C4-2B (cell line): ENCODE results near the gene RYR3.

Experiments
- H3K27ac ChIP-seq: fragments of 450-650 bp; 2 replicates; pipeline ENCODE4 v1.5.1; 2017
- ZFX ChIP-seq: fragments of 450-650 bp; IDR thresholded peaks from 2 replicates; pipeline ENCODE4 v1.6.1; 2017
- TF ChIP-seq, protein P1 (sequence below): fragments of 450-650 bp; conservative IDR thresholded peaks from 2 replicates; pipeline ENCODE4 v1.5.1; 2017; ENCODE audit warnings: mild to moderate bottlenecking

RYR3 gene

DNA sequence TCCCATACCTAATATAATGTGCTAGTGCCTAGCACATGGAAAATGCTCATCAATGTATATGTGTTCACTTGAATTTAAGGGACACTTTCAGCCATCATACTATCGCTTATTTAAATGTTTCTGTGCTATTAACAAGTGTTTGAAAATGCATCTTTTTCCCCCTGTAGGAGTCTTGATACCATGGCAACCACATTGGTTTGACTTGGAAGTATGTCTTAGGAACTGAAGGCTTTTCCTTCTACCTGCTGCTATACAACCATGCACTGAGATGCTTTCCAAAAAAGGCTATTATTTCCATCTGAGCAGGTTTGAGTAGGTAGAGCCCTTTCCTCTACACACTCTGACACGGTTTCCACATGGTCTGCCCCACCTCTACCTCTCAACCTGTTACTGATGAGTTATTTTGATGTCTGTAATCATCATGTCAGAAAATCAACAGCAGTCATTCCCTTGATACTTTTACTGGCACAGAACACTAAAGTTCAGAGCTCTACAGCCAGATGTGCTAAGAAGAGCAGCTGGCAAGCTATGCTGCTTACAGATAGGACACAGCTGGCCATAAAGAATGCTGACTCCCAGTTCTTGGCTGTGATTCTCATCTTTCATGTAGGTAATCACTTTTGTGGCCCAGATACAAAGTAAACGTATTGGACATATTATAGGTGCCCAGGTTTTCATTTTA, 59.3 kb downstream of the RYR3 start:
- no peak overlapping the region for H3K27ac ChIP-seq

DNA sequence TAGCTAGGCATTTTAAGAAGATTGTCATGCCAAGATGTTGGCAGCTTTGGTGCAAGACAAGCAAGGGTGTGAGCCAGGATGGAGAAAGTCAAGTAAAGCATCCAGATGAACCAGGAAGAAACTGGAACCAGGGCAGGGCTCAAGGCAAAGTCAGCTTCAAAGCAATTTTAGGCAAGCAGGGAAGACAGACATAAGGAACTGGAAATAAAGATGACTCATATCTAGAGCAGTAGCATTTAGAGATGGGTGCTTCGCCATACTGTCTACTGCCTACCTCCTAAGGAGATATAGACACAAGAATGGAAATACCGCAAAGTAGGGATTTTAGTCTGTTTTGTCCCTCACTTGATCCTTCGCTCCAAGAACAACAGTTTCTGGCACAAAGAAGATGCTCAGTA, 59.9 kb downstream of the RYR3 start:
- TF ChIP-seq ZFX = no peak
- TF ChIP-seq, protein P1, sequence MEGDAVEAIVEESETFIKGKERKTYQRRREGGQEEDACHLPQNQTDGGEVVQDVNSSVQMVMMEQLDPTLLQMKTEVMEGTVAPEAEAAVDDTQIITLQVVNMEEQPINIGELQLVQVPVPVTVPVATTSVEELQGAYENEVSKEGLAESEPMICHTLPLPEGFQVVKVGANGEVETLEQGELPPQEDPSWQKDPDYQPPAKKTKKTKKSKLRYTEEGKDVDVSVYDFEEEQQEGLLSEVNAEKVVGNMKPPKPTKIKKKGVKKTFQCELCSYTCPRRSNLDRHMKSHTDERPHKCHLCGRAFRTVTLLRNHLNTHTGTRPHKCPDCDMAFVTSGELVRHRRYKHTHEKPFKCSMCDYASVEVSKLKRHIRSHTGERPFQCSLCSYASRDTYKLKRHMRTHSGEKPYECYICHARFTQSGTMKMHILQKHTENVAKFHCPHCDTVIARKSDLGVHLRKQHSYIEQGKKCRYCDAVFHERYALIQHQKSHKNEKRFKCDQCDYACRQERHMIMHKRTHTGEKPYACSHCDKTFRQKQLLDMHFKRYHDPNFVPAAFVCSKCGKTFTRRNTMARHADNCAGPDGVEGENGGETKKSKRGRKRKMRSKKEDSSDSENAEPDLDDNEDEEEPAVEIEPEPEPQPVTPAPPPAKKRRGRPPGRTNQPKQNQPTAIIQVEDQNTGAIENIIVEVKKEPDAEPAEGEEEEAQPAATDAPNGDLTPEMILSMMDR = no peak
- H3K27ac ChIP-seq = no peak overlapping the region

More for the DNA sequence above, 59.3 kb downstream of the RYR3 start:
- no peak for TF ChIP-seq ZFX
- TF ChIP-seq, protein P1 = no peak

DNA sequence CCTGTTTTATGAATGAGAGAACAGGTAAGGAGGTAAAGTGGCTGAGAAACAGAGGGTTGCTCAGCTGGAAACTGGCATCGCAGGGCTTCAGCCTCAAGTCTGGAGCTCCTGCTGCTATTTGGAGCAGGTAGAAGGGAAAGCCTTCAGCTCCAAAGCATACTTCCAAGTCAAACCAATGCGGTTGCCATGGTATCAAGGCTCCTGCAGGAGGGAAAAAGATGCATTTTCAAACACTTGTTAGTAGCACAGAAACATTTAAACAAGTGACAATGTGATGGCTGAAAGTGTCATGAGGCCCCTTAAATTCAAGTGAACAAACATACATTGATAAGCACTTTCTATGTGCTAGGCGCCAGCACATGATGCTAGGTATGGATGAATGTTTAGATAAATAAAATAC, 60.4 kb downstream of the RYR3 start:
- H3K27ac ChIP-seq = no peak overlapping the region
- TF ChIP-seq, protein P1 = no peak
- TF ChIP-seq ZFX = no peak

DNA sequence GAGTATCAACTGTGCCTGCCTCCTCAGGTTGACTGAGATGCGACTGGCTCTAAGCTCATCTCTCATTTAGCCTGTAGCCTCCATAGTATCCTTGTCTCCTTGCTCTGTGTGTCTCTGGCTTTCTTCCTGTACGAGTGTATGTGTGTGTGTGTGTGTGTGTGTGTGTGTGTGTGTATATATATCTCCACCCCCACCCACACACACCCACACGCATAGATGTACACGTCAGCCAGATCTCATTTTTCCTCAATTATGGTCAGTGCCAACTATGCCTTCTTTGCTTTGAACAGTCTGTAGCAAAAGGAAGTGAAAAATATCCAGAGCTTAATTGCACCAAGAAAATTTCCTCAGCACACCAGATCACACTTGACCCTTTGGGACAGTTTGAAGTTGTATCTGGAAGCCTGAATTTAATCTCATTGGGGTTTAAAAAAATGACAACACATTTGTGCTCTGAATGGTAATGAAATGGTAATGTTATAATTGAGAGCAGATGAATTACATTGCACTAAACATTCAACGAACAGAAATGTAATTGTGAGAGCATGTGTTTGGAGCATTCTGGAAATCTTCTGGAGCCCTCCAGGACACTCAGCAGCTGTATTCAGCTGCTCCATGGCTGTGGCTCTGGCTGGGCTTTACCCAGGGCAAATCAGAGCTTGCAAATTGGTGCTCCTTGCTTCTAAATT, 63.6 kb downstream of the RYR3 start:
- TF ChIP-seq, protein P1 = no peak
- TF ChIP-seq ZFX = no peak
- no peak overlapping the region for H3K27ac ChIP-seq

DNA sequence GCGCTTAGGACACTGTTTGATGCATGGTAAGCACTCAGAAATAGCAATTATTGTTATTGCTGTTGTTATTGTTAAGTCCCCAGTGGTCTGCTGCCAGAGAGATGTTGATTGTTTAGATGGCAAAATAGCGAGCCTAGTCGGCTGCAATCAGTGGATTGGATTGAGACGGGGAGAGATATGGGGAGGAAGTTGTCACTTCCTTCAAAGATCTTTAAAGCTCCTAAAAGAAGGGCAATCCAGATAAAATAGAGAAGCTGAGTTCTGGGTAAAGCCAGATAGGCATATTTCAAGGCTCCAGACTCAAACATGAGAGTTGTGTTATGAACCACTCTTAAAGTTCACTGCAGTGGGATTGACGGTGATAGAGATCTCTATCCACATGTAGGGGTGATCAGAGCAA, 64.5 kb downstream of the RYR3 start:
- no peak for TF ChIP-seq ZFX
- TF ChIP-seq, protein P1 = no peak
- no peak overlapping the region for H3K27ac ChIP-seq

DNA sequence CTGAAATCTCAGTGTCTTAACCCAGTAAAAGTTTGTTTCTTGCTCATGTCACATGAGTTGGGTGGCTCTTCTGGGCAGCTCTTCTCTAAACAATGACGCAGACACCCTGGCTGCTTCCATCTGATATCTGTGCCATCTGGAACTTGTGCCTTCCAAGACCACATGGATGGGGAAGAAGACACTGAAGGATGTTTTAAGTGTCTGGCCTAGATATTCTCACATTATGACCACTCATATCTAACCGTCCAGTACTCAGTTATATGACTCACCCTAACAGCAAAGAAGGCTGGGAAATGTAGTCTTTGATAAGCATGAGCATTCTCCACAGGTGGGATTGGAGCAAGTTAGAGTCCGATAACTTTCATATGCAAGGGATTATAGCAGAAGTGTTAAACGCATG, 66.4 kb downstream of the RYR3 start:
- no peak overlapping the region for H3K27ac ChIP-seq
- TF ChIP-seq ZFX = no peak
- TF ChIP-seq, protein P1 = no peak

DNA sequence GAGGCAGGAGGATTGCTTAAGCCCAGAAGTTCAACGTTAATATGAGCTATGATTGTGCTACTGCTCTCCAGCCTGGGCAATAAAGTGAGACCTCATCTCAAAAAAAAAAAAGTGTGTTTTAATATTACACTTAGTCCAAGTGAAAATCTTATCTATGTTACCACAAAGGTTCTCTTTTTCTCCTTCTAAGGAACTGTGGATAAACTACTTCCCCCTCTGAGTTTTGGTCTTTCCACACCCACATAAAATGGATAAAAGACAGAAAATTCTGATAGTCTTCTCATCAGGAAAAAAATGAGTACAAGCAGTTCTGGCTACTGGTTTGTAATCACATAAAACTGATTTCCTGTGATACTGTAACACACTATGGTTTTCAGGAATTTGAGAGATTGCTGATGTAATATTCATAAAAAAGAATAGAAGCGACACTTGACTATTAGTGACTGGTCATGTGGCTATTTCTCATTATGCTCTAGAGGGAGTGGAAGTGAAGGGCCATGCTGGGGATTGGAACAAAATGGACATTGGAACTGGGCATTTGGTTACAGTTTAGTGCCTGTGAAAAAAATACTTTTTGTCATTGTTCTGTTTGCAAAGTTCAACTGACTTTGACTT, 68.2 kb downstream of the RYR3 start:
- no peak overlapping the region for H3K27ac ChIP-seq
- TF ChIP-seq ZFX = no peak
- TF ChIP-seq, protein P1 = no peak
